NCI-H2081 (cell line): ENCODE measurements around the gene ZBTB8B.

ENCODE experiments used
- DNase-seq, 2 experiments: peaks; one replicate each; lab custom pipeline; 2025; lab: John Stamatoyannopoulos, UW

Gene ZBTB8B

GRCh38 chr1:32508761-32509160 lies 43.9 kb downstream of the ZBTB8B start:
- no peak for DNase-seq

- no peak for DNase-seq
Observed at GRCh38 chr1:32509939-32510338, 45.1 kb downstream of the ZBTB8B start.
